ENCODE results near the gene AATF.

AATF gene

GRCh38 chr17:36979565-36979941 is 30.8 kb downstream of the AATF start:
- H3K4me3 ChIP-seq (replicated peaks in 1 of 2; ENCODE audit: low read depth in 2 of 2, low read length in 2 of 2): no peak overlapping the region
- DNase-seq (ENCODE audit: low read depth in 2 of 2): peak; percentile 6 to 8
- TF ChIP-seq CTCF (IDR thresholded peaks at IDR 0.05; ENCODE audit: low read depth, low read length): no peak

- peak; percentile 51 to 65 for DNase-seq (ENCODE audit: low read depth in 2 of 2)
- H3K4me3 ChIP-seq (replicated peaks in 1 of 2; ENCODE audit: low read depth in 2 of 2, low read length in 2 of 2): no peak overlapping the region
- TF ChIP-seq CTCF (IDR thresholded peaks at IDR 0.05; ENCODE audit: low read depth, low read length): no peak
Measured at GRCh38 chr17:36980280-36980761, 31.6 kb downstream of the AATF start.

GRCh38 chr17:36983618-36984017 is 34.9 kb downstream of the AATF start:
- H3K4me3 ChIP-seq (replicated peaks in 1 of 2; ENCODE audit: low read depth in 2 of 2, low read length in 2 of 2): no peak overlapping the region
- TF ChIP-seq CTCF (IDR thresholded peaks at IDR 0.05; ENCODE audit: low read depth, low read length): no peak
- no peak for DNase-seq (ENCODE audit: low read depth in 2 of 2)

GRCh38 chr17:36989173-36989572 is 40.4 kb downstream of the AATF start:
- no peak overlapping the region for H3K4me3 ChIP-seq (replicated peaks in 1 of 2; ENCODE audit: low read depth in 2 of 2, low read length in 2 of 2)
- TF ChIP-seq CTCF (IDR thresholded peaks at IDR 0.05; ENCODE audit: low read depth, low read length): no peak
- DNase-seq (ENCODE audit: low read depth in 2 of 2): no peak

GRCh38 chr17:36992701-36993100 is 43.9 kb downstream of the AATF start:
- no peak for TF ChIP-seq CTCF (IDR thresholded peaks at IDR 0.05; ENCODE audit: low read depth, low read length)
- no peak overlapping the region for H3K4me3 ChIP-seq (replicated peaks in 1 of 2; ENCODE audit: low read depth in 2 of 2, low read length in 2 of 2)
- no peak for DNase-seq (ENCODE audit: low read depth in 2 of 2)

GRCh38 chr17:36993227-36993626 is 44.5 kb downstream of the AATF start:
- no peak for DNase-seq (ENCODE audit: low read depth in 2 of 2)
- no peak for TF ChIP-seq CTCF (IDR thresholded peaks at IDR 0.05; ENCODE audit: low read depth, low read length)
- H3K4me3 ChIP-seq (replicated peaks in 1 of 2; ENCODE audit: low read depth in 2 of 2, low read length in 2 of 2): no peak overlapping the region

- TF ChIP-seq CTCF (IDR thresholded peaks at IDR 0.05; ENCODE audit: low read depth, low read length): no peak
- H3K4me3 ChIP-seq (replicated peaks in 1 of 2; ENCODE audit: low read depth in 2 of 2, low read length in 2 of 2): no peak overlapping the region
- peak in 1 of 2 donors; percentile 43 for DNase-seq (ENCODE audit: low read depth in 2 of 2)
Measured at GRCh38 chr17:36994438-36994837, 45.7 kb downstream of the AATF start.

Data from cardiac fibroblast (primary cell).